ENCODE data around the gene SPATA31E1.
"Not testable (repeated sequence)": the region's sequence is repeated elsewhere in the genome, so short reads cannot be mapped to it uniquely, and the experiment has no call there.

Gene SPATA31E1

DNA sequence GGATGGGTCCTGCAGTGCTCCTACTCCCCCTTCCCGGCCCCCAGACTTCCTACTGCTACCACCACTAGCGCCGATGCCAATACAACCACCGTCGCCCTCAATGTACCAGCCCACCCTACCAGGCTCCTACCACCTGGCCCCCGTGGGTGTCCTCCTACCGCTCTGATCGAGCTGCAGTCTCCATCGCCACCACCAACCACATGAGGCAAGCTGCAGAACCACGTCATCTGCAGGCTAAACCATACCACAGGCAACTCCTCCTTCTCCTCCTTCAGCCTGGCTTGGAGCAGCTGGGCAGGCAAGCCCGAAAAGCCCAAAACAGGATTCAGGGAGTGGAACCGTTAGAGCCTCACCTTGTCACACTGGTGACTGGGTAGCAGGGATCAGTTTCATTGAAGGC, 54.7 kb downstream of the SPATA31E1 start:
- DNase-seq: not testable (repeated sequence)

DNA sequence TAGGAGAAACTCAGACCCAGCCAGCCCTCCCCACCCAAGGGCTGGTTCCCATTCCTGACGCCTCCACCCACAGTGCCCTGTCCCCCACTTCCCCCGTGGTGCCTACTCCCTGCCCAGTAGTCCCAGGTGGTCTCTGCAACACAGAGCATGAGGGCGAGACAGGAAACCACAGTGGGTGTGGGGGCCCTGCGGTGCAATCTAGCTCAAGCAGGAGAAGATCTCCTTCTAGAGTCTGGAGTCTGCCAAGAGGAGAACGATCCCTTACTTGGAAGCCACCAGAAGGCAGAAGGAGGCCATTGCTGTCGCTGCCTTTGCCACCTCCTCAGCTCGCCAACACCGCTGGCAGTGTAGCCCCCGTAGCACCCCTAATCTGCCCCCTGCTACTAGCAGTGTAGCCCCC, 55.2 kb downstream of the SPATA31E1 start:
- not testable (repeated sequence) for DNase-seq

GRCh38 chr9:87938336-87938735, 55.7 kb downstream of the SPATA31E1 start:
- not testable (repeated sequence) for DNase-seq

Data from NCI-H226 (cell line).